PFSK-1 (cell line): ENCODE data around the gene CUTA.
A peak's percentile ranks its signal among the peaks of the same experiment; 100 is the strongest.

Source experiments
- FOXP2 ChIP-seq: optimal IDR thresholded peaks from 2 replicates; pipeline ENCODE3; 2011; ENCODE audit warnings: borderline replicate concordance, control low read depth, inconsistent platforms; ENCODE audit not compliant: insufficient read depth; ENCODE audit errors: extremely low read length, extremely low read depth
- POLR2AphosphoS5 ChIP-seq: IDR thresholded peaks from 2 replicates; pipeline ENCODE4 v1.6.1; 2012; ENCODE audit warnings: low read depth, mild to moderate bottlenecking, control low read depth, low read length, moderate library complexity
- REST ChIP-seq, 2 experiments: IDR thresholded peaks; 2 replicates each; pipeline versions ENCODE4 v1.6.1 to v1.8.0; 2011 to 2012; ENCODE audit warnings: low read depth in 2 of 2, low read length in 2 of 2, control low read depth in 1 of 2, inconsistent platforms in 1 of 2, mild to moderate bottlenecking in 1 of 2, moderate library complexity in 1 of 2; ENCODE audit not compliant: insufficient read depth in 1 of 2
- SIN3A ChIP-seq: IDR thresholded peaks from 2 replicates; pipeline ENCODE4 v1.6.1; 2012; ENCODE audit warnings: mild to moderate bottlenecking, low read length, moderate library complexity, borderline replicate concordance; ENCODE audit not compliant: insufficient read depth
- TAF1 ChIP-seq: IDR thresholded peaks from 2 replicates; pipeline ENCODE4 v1.6.1; 2012; ENCODE audit warnings: low read length, control low read depth, borderline replicate concordance; ENCODE audit not compliant: insufficient read depth

CUTA gene

GRCh38 chr6:33451606-33452005 lies 33.7 kb upstream of the CUTA start:
- TF ChIP-seq REST (IDR thresholded peaks at IDR 0.05; ENCODE audit: insufficient read depth in 1 of 2, low read depth in 2 of 2, low read length in 2 of 2) = no peak
- TF ChIP-seq SIN3A = no peak
- no peak for TF ChIP-seq POLR2AphosphoS5

GRCh38 chr6:33450434-33450833 lies 32.5 kb upstream of the CUTA start:
- TF ChIP-seq FOXP2 (no peak), SIN3A (no peak), TAF1 (no peak), REST (IDR thresholded peaks at IDR 0.05; ENCODE audit: insufficient read depth in 1 of 2, low read depth in 2 of 2, low read length in 2 of 2) (no peak), POLR2AphosphoS5 (no peak)

- no peak for TF ChIP-seq TAF1
Measured at GRCh38 chr6:33446356-33446755, 28.4 kb upstream of the CUTA start.

GRCh38 chr6:33445119-33445603 lies 27.3 kb upstream of the CUTA start:
- TF ChIP-seq SIN3A (no peak), FOXP2 (no peak), REST (IDR thresholded peaks at IDR 0.05; ENCODE audit: insufficient read depth in 1 of 2, low read depth in 2 of 2, low read length in 2 of 2) (no peak), TAF1 (no peak), POLR2AphosphoS5 (no peak)

- TF ChIP-seq FOXP2 (no peak), TAF1 (no peak), REST (IDR thresholded peaks at IDR 0.05; ENCODE audit: insufficient read depth in 1 of 2, low read depth in 2 of 2, low read length in 2 of 2) (no peak), SIN3A (no peak), POLR2AphosphoS5 (peak; percentile 49; the same call in 1 of the 2 replicates)
Measured at GRCh38 chr6:33443619-33444504, 26.0 kb upstream of the CUTA start.
